GM12864 (cell line): ENCODE data around the gene GNL3.

ENCODE experiments used
- DNase-seq: peaks from one replicate; pipeline ENCODE4 v3.0.0-alpha.2; 2011; ENCODE audit warnings: low read depth
- H3K4me3 ChIP-seq: 2 replicates; pipeline ENCODE4 v1.5.1; 2011; ENCODE audit warnings: mild to moderate bottlenecking, low read depth, low read length, control low read depth
- CTCF ChIP-seq: IDR thresholded peaks from 2 replicates; pipeline ENCODE4 v1.5.1; 2011; ENCODE audit warnings: low read depth, mild to moderate bottlenecking, moderate library complexity, low read length, control low read depth, inconsistent platforms; ENCODE audit errors: missing control alignments

Gene GNL3

GRCh38 chr3:52685709-52686691, at the start of gene GNL3, which contains the start of gene PBRM1:
Gene GNL3 (plus strand): TSS chr3:52686032. CDS start chr3:52686093, 61 bp downstream.
Gene PBRM1 (minus strand): TSS chr3:52685913.
- H3K4me3 ChIP-seq = peak within 1 kb of the TSS; percentile 88
- peak; percentile 90 for DNase-seq
- TF ChIP-seq CTCF = no peak

- DNase-seq = no peak
- no peak for TF ChIP-seq CTCF
- no peak overlapping the region for H3K4me3 ChIP-seq
These were observed 49.2 kb upstream of the GNL3 start for GRCh38 chr3:52636673-52637072.

- H3K4me3 ChIP-seq = no peak overlapping the region
- no peak for DNase-seq
- TF ChIP-seq CTCF = no peak
These were observed 40.3 kb upstream of the GNL3 start for GRCh38 chr3:52645549-52645948.

GRCh38 chr3:52649461-52650210, 36.2 kb upstream of the GNL3 start:
- DNase-seq = no peak
- no peak for TF ChIP-seq CTCF
- no peak overlapping the region for H3K4me3 ChIP-seq

- H3K4me3 ChIP-seq = no peak overlapping the region
- no peak for DNase-seq
- TF ChIP-seq CTCF = no peak
These were observed 35.4 kb upstream of the GNL3 start for GRCh38 chr3:52650439-52650838.

GRCh38 chr3:52651592-52651991, 34.2 kb upstream of the GNL3 start:
- no peak for TF ChIP-seq CTCF
- no peak overlapping the region for H3K4me3 ChIP-seq
- no peak for DNase-seq
